COLO829 (cell line): Measurements from ENCODE around the gene BMP2K.

Experiments
- DNase-seq: peaks from one replicate; pipeline ENCODE4 v3.0.0; 2012; ENCODE audit warnings: low spot score

BMP2K gene

DNA sequence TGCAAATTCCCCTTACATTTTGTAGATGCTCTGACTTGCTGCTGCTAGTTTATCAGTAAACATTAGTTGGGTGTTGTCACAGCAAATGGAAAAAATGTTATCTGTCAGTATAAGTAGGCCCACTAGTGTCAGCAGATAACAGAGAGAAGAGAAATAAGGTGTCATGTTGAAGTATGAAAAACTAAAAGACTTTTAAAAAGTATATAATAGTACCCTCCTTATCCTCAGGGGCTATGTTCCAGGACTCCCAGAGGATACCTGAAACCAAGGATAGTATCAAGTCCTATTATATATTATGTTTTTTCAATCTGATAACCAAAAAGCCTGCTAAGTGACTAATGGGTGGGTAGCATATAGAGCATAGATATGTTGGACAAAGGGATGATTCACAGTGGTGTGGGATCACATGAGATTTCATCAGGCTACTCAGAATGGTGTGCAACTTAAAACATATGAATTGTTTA, 11.6 kb upstream of the BMP2K start:
- DNase-seq = peak; percentile 59

DNA sequence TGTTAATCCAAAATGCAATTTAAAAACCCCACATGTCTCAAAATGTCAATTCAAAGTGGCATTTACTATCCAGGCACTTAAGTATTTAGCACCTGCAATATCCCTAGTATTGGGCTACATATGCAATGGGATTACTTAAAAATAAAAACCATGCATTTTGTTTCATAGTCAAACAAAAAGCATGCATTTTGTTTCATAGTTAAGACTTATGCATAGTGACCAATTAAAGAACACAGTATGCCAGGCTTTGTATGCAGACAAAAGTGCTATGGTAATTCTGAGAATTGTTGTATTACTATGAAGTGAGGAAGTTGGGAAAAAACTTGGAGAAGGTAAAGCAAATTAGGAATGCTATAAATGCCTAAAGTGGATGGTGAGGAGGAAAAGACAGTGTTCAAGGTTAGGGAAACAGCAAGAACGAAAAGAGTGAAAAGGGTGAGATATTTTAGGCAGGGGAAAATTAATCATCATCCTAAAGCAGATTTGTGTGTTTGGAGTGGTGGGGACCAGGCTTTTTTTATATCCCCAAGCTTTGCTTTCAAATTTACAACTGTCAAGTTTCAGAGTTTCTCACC, 10.6 kb upstream of the BMP2K start:
- no peak for DNase-seq

DNA sequence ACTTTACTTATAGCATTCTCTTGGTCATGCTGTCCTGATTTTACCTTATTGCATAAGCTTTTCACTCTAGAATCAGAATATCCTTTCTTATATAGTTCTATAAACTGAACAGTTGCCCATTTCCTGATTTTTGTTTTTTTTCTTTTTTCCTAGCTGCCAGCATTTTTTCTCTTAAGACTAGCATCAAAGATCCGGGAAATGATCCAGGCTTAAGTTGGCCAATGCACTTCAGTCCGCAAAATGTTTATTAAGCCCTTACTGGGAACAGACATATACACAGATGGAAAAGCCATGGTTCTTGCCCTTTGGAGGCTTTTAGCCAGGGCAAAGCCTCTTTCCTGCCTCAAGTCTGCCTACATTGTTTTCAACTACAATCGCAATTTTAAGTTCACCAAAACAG, 10.1 kb upstream of the BMP2K start:
- no peak for DNase-seq

GRCh38 chr4:78766650-78767049, 9.5 kb upstream of the BMP2K start:
- no peak for DNase-seq

GRCh38 chr4:78767350-78767749, 8.8 kb upstream of the BMP2K start:
- no peak for DNase-seq

- no peak for DNase-seq
Observed at GRCh38 chr4:78768452-78769180, 7.5 kb upstream of the BMP2K start.

DNA sequence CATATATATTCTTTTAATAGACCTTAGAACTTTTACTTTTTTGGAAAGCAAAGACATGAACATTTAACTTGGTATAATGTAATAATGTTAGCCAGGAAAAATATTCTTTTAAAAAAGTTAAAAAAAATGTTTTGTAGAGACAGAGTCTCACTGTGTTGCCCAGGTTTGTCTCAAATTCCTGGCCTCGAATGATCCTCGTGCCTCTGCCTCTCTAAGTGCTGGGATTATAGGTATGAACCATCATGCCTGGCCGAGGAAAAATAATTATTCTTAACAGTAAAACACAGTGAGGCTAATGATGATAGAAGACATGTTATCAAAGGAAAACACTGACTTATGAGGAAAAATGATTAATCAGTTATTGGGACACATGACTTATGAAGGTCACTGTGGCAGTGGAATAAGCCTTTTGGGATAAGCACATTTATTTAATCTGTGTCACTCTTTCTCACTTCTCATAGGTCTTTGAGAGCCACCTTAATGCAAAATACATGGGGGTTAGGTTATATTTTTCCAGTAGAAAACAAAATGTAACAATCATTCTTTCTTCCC, 6.0 kb upstream of the BMP2K start:
- no peak for DNase-seq

GRCh38 chr4:78772526-78773091, 3.5 kb upstream of the BMP2K start:
- no peak for DNase-seq

DNA sequence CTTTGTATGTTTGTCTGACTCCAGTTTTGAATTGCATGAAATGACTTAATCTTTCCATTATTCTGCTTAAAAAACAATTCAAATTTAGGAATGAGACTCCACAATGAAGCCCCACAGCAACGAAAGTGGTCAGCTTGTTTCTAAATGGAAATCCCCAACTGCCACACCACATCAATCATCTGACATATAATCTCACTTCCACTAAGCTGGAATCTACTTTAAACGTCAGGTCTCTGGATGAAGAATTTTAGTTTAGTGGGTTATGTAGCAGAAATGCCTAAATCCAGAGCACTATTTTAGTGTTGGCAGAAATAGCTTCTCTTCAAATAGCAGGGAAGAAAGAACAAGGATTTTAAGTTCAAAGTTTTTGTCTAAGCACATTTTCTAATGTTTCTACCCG, 1.7 kb upstream of the BMP2K start:
- no peak for DNase-seq

DNA sequence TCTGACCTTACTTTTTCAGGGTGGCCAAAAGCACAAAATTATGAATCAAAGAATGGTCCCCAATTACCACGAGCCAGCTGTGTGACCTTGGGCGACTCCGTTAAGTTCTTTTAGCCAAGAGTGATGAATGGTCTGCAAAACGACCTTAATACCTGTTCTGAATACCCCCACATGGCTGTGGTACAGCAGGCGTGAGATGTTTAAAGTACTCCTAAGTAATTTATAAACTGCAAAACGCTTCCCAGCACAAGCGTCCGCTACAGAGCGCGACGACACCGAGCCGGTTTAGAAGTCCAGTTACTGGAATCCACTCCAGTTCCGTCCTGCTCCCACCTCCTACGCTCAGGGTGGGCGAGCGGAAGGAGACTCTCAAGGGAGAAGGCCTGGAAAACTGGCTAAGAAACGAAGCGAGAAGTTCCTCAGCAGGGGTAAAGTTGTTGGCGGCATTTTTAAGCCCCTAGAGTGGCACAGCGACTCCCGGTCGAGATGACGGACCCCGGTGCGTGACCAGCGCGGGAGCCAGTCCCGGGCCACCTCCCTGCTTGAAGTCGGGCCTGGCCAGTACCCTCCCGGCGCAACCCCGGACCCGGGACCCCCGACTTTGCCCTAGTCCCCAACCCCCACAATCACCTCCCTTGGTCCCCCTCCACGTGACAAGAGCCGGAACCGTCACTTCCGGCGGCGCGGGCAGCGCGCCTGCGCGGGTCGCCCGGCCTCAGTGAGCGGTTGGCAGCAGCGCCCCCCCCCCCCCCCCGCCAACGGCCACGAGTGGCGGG, 659 bp upstream of the BMP2K start:
- peak; percentile 83 for DNase-seq

- DNase-seq = peak; percentile 29
Observed at GRCh38 chr4:78776729-78777575, 802 bp downstream of the BMP2K start.

GRCh38 chr4:78777576-78777940, 1.4 kb downstream of the BMP2K start:
- DNase-seq = no peak

GRCh38 chr4:78778530-78778929, 2.4 kb downstream of the BMP2K start:
- no peak for DNase-seq

DNA sequence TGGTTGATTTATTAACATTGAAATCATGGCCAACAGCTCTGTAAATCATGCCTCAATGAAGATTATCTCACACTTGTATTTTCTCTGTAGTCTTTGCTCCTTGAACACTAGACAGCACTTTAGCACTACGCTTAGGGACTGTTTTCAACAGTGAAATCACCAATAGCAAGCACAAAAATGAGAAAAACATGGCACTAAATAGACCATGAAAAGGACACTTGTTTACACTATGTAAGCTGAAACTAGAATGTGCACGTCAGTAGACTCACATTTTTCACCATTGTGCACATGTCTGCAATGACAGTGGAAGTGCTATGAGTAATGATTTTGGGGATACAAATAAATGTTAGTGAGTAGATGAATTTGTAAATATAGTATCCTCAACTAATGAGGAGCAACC, 3.1 kb downstream of the BMP2K start:
- DNase-seq = no peak

DNA sequence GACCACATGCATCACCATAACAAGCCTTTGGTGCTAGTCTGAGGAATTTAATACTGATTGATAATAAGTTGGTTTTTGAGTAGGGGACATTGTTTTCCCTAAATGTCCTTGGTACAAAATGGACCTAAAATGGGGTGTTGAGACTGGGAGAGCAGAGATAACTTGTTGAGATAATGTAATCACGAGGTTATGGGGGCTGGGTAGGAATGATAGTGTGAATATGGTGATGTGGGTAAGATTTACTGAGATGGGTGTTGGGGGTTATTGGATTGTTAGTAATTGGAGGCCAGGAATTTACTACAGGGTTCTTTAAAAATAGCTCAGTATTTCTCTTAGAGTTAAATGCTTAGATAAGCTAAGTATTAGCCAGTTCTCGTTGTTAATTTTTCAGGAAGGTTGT, 3.9 kb downstream of the BMP2K start:
- DNase-seq = no peak

DNA sequence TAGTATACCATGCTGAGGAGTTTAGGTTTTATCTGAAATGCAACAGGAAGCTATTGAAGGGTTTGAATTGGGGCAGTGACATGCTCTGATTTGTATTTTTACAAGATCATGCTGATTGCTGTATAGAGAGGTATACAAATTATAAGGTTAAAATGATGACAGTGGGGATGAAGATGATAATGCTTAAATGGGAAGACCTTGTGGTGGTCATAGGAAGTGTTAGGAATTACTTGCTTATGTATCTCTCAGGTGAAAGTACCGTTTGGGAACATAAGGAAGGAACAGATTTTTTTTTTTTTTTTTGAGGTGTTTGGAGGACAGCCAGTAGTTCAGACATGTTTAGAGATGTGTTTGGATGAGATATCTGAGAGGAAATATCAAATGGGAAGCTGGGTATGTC, 5.0 kb downstream of the BMP2K start:
- DNase-seq = no peak

DNA sequence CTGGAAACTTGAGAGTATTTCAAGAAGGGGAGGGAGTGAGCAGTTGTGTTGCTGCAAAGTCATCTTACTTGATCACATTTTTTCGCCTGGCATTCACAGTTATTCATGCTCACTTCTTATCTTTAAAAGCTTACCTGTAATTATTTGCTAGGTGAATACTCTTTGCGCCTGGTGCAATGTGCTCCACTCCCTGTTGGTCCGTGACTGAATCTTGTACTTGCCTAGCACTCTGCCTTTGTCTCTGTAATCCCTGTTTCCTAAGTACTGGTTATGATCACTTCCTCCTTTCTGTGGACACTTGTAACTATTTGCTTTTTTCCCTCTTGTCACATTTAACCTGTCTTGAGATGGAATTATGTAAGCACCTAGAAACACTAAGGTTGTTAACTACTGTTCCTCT, 5.8 kb downstream of the BMP2K start:
- no peak for DNase-seq

DNA sequence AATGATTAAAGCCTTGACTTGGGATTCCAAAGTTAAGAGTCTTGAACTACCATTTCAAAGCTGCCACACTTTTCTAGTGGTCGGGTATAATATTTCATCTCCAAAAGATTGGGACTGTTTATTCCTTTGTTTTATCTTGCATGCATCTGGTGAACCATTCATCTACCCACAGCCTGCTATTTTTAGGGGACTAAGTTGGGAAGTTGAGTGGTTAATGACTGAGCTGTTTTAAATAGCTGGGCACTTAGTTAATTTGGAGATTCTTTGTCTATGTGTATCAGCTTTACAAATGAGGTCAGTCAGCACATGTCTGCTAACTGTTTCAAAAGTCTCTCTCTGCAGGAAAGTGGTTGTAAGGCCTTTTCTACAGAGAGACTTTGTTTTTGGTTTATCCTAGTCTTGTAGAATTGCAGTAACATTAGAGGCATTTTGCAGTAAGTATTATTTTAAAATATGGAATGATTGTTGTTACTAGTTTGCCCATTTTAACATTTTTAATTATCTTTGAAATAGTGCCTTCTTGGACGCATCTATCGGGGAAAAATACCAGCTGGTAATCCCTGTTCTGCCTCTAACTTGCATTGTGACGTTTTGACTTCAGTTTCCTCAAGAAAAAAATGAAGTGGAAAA, 8.2 kb downstream of the BMP2K start:
- DNase-seq = peak; percentile 26

DNA sequence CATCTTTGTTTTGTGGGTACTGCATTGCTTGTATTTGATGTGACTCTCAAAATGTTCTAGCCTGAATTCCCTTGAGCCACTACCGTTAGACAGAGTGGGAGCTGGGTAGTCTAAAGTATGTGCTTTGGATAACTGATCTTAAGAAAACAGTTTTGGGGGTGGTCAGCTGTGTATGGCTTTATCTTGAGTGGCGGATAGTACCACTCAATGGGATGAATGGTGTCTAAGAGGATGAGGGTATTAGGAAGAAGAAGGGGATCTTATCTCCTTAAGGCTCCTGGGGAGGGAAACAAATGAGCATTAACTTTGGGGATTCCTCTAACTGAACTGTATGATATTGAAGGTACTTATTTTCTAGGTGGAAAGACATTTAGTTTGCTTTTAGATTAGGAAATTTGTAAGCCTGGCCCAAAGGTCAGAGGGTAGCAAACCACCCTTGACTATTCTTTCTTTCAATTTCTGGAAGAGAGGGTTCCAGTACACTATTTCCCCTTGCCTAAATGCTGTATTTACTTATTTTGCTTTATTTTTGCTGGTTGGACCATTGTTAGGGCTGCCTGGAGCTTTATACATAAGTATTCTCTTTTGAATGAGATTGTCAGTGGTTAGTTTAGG, 11.3 kb downstream of the BMP2K start:
- no peak for DNase-seq

DNA sequence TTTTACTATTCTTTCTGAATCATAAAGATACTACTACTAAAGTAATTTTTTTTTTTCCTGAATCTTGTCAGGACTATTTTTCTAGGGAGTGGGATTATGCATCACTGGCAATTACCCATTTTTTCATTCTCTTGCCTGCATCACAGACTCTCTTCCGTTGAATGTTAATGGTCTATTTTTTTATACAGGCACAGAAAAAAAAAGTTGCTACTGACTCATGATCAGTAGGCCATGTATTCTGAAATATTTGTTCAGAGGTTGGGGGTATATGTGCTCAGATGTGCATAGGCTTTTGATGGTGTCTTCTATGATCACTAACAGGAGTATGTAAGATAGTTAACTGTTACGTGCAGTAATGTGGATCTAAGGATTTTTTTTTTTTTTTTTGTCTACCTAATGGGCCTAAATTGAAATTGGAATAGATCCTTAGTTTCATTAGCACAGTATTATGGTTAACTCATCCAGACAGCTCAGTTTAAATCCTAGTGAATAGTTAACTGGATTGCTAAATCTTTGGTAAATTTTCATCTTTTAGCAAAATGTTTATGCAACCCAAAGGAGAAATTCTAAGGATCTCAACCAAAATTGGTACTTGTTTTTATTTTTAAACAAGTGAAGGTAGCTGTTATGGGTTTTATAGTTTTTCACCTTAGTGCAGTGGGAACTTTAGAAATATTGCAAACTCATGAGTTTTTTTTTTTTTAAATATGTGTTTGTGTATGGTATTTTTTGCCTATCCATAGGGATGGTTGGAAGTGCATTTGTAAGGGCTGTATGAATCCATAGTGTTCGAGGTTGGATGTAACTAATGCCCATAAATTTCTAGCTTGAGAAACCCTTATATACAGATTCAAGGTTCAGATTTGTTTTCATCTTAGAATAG, 12.1 kb downstream of the BMP2K start:
- no peak for DNase-seq
